Activated CD4-positive, alpha-beta memory T cell treated with anti-CD3 and anti-CD28 coated beads for 36 hours (primary cell): Measurements from ENCODE around the gene SPRING1. TPM values are rescaled to one million over a fixed set of nuclear protein-coding genes. Genes with fewer than 3 reads are reported as not detected.

Source experiments
- CTCF ChIA-PET: fragments of 350-600 bp; sonication (Branson Sonifier 250); formaldehyde crosslinking; loops from one replicate; lab custom pipeline; 2021; ENCODE audit warnings: antibody characterized with exemption, inconsistent platforms; lab: Charles Lee
- POLR2A ChIA-PET: fragments of 350-600 bp; sonication (Branson Sonifier 250); formaldehyde crosslinking; loops from one replicate; lab custom pipeline; 2021; ENCODE audit warnings: antibody characterized with exemption; lab: Charles Lee
- DNase-seq: peaks from one replicate; pipeline ENCODE4 v3.0.0-alpha.2; 2020
- H3K27ac Mint-ChIP-seq: one replicate; pipeline ENCODE4 v1.8.0; 2021; ENCODE audit warnings: mixed read lengths
- H3K27me3 Mint-ChIP-seq: one replicate; pipeline ENCODE4 v1.8.0; 2021; ENCODE audit warnings: mixed read lengths
- H3K36me3 Mint-ChIP-seq: one replicate; pipeline ENCODE4 v1.8.0; 2021; ENCODE audit warnings: mixed read lengths
- H3K4me1 Mint-ChIP-seq: one replicate; pipeline ENCODE4 v1.8.0; 2021; ENCODE audit warnings: low read depth, mixed read lengths
- H3K4me3 Mint-ChIP-seq: one replicate; pipeline ENCODE4 v1.8.0; 2021; ENCODE audit warnings: mild to moderate bottlenecking, mixed read lengths
- H3K9me3 Mint-ChIP-seq: one replicate; pipeline ENCODE4 v1.8.0; 2021; ENCODE audit warnings: mixed read lengths
- intact Hi-C: fragments of 100-400 bp; cut with micrococcal nuclease; formaldehyde crosslinking; loops from one replicate; pipeline ENCODE4 v1.15.1; 2023
- total RNA-seq, 2 experiments: library from RNA; stranded (reverse); gene quantifications; one replicate each; pipeline ENCODE4 v1.2.3, GENCODE V29; 2021

SPRING1 gene
- total RNA-seq, 2 experiments from 2014 or later: 20.9 to 24.3 TPM

DNA sequence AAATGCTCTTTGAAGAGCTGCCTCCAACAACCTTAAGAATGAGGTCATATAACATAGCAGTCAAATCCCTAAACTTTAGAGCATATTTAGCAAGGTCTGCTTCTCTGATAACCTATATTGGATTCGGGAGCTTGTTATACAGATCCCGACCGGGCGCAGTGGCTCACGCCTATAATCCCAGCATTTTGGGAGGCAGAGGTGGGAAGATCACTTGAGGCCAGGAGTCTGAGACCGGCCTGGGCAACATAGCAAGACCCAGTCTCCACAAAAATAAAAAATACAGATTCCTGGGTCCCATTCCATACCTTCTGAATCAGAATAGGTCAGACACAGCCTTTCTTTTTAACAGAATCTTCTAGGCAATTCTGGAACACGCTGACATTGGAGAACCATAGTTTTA, 46.7 kb downstream of the SPRING1 start:
- peaks cover 24% of the 10 kb centered on the region for H3K27me3 Mint-ChIP-seq
- H3K27ac Mint-ChIP-seq: no peak overlapping the region
- intact Hi-C loops: no loop called here
- H3K4me1 Mint-ChIP-seq: peaks cover 2% of the 10 kb centered on the region
- DNase-seq: no peak
- no peaks in the 10 kb centered on the region for H3K9me3 Mint-ChIP-seq
- no peaks in the 10 kb centered on the region for H3K36me3 Mint-ChIP-seq
- ChIA-PET CTCF (interaction anchor here (1.7 to 2.7 kb wide), 2 partner anchors 12 to 19 kb away, joined by 5 to 8 read pairs; no protein-coding TSS in a partner anchor), POLR2A (no interaction called here)
- no peak overlapping the region for H3K4me3 Mint-ChIP-seq

- ChIA-PET CTCF (interaction anchor here (0.6 to 1.7 kb wide), 3 partner anchors 13 to 20 kb away, joined by 3 to 8 read pairs (median 5); no protein-coding TSS in a partner anchor), POLR2A (no interaction called here)
- Mint-ChIP-seq H3K9me3 (no peaks in the 10 kb centered on the region), H3K27me3 (peaks cover 20% of the 10 kb centered on the region), H3K36me3 (no peaks in the 10 kb centered on the region), H3K4me1 (peaks cover 2% of the 10 kb centered on the region), H3K4me3 (no peak overlapping the region), H3K27ac (no peak overlapping the region)
- no peak for DNase-seq
- intact Hi-C loops: no loop called here
Measured at GRCh38 chr12:116689979-116690744, 47.7 kb downstream of the SPRING1 start.

- no peaks in the 10 kb centered on the region for H3K9me3 Mint-ChIP-seq
- H3K36me3 Mint-ChIP-seq: no peaks in the 10 kb centered on the region
- no peak for DNase-seq
- intact Hi-C loops: no loop called here
- ChIA-PET POLR2A (no interaction called here), CTCF (interaction anchor here (1.6 kb wide), 1 partner anchor 14 kb away, joined by 8 read pairs; no protein-coding TSS in a partner anchor)
- peaks cover 15% of the 10 kb centered on the region for H3K27me3 Mint-ChIP-seq
- no peak overlapping the region for H3K27ac Mint-ChIP-seq
- no peak overlapping the region for H3K4me3 Mint-ChIP-seq
- peaks cover 2% of the 10 kb centered on the region for H3K4me1 Mint-ChIP-seq
Measured at GRCh38 chr12:116689521-116689920, 48.3 kb downstream of the SPRING1 start.

Other genes starting within 250 kb of the SPRING1 start
- gene MAP1LC3B2, start 178.7 kb downstream of the SPRING1 start, total RNA-seq: 1 to 10 TPM in 1 of 2 experiments, under 1 TPM in 1; 0.78 to 1.2 TPM
- 10 to 100 TPM; 15.8 to 15.9 TPM for gene RNFT2, start 246 bp upstream of the SPRING1 start, total RNA-seq
- not detected for gene HRK, start 143.4 kb upstream of the SPRING1 start, total RNA-seq
- 1 to 10 TPM; 5.3 to 5.7 TPM for gene FBXW8, start 172.9 kb upstream of the SPRING1 start, total RNA-seq